SH-SY5Y (cell line): ENCODE measurements around the gene CRMP1.

ENCODE experiments used
- GATA2 ChIP-seq: IDR thresholded peaks from 2 replicates; pipeline ENCODE4 v1.6.1; 2011; ENCODE audit warnings: mild to moderate bottlenecking, low read depth, low read length
- GATA3 ChIP-seq: IDR thresholded peaks from 2 replicates; pipeline ENCODE4 v1.6.1; 2011; ENCODE audit warnings: low read depth, mild to moderate bottlenecking, low read length, moderate library complexity

GRCh38 chr4:5825321-5826041, 67.4 kb downstream of the CRMP1 start:
- TF ChIP-seq GATA3 (no peak), GATA2 (no peak)
